HEK293 (cell line): ENCODE measurements around the gene AADAC.

ENCODE experiments used
- CTCF ChIA-PET: fragments of 350-600 bp; formaldehyde crosslinking; extraction: SDS; loops from one replicate; lab custom pipeline; 2021; ENCODE audit warnings: antibody characterized with exemption; lab: Yijun Ruan, JAX
- POLR2A ChIA-PET: fragments of 300-600 bp; formaldehyde crosslinking; extraction: SDS; loops from one replicate; lab custom pipeline; 2020; ENCODE audit warnings: antibody characterized with exemption, inconsistent platforms; lab: Yijun Ruan, JAX
- H3K27ac ChIP-seq: fragments of 200-500 bp; sonication (Bioruptor generic); 2 replicates; pipeline ENCODE4 v1.5.1; 2014; ENCODE audit warnings: low read depth, low read length, control low read depth, inconsistent platforms; ENCODE audit errors: extremely low read depth
- H3K36me3 ChIP-seq, 2 experiments: fragments of 200-500 bp in 1 of 2; sonication (Bioruptor generic) in 1 of 2; 1 replicate in 1 of 2; 2 replicates in 1 of 2; pipeline ENCODE4 v1.5.1; 2014 to 2017; ENCODE audit warnings: inconsistent platforms in 2 of 2, low read length in 2 of 2; ENCODE audit not compliant: control insufficient read depth in 2 of 2, insufficient read depth in 1 of 2
- H3K4me1 ChIP-seq: fragments of 200-500 bp; sonication (Bioruptor generic); 2 replicates; pipeline ENCODE4 v1.5.1; 2014; ENCODE audit warnings: mild to moderate bottlenecking, low read length, inconsistent platforms; ENCODE audit not compliant: control insufficient read depth, insufficient read depth
- H3K4me3 ChIP-seq: 2 replicates; pipeline ENCODE4 v1.5.1; 2011; ENCODE audit warnings: low read depth, mild to moderate bottlenecking, control low read depth, low read length, moderate library complexity
- H3K9me3 ChIP-seq: fragments of 200-500 bp; sonication (Bioruptor generic); 2 replicates; pipeline ENCODE4 v1.5.1; 2014; ENCODE audit warnings: low read depth, low read length, inconsistent platforms; ENCODE audit not compliant: control insufficient read depth, insufficient read depth
- HOXA7 ChIP-seq: sonication (generic); formaldehyde crosslinking; IDR thresholded peaks from 2 replicates; pipeline ENCODE4 v1.8.1; 2022; ENCODE audit warnings: missing genetic modification reagents, borderline replicate concordance
- KLF7 ChIP-seq: fragments of 450-650 bp; formaldehyde crosslinking; IDR thresholded peaks from 2 replicates; pipeline ENCODE4 v1.5.1; 2016; ENCODE audit warnings: missing biosample characterization, missing genetic modification characterization, borderline replicate concordance
- PBX3 ChIP-seq: sonication (generic); formaldehyde crosslinking; IDR thresholded peaks from 2 replicates; pipeline ENCODE4 v1.8.1; 2022; ENCODE audit warnings: mild to moderate bottlenecking, moderate library complexity, missing genetic modification reagents
- PRDM1 ChIP-seq: fragments of 450-650 bp; formaldehyde crosslinking; IDR thresholded peaks from 2 replicates; pipeline ENCODE4; 2016; ENCODE audit warnings: missing biosample characterization, missing genetic modification characterization
- PRDM6 ChIP-seq: fragments of 450-650 bp; formaldehyde crosslinking; IDR thresholded peaks from 2 replicates; pipeline ENCODE4 v1.5.1; 2017; ENCODE audit warnings: missing biosample characterization, missing genetic modification characterization
- SP2 ChIP-seq: fragments of 450-650 bp; formaldehyde crosslinking; IDR thresholded peaks from 2 replicates; pipeline ENCODE4 v1.5.1; 2016; ENCODE audit warnings: missing biosample characterization, missing genetic modification characterization
- ZBTB10 ChIP-seq: fragments of 450-650 bp; formaldehyde crosslinking; IDR thresholded peaks from 2 replicates; pipeline ENCODE4 v1.5.1; 2016; ENCODE audit warnings: missing biosample characterization, missing genetic modification characterization
- ZBTB17 ChIP-seq: fragments of 450-650 bp; formaldehyde crosslinking; IDR thresholded peaks from 2 replicates; pipeline ENCODE4 v1.5.1; 2016; ENCODE audit warnings: missing biosample characterization, missing genetic modification characterization
- ZNF2 ChIP-seq: fragments of 450-650 bp; formaldehyde crosslinking; IDR thresholded peaks from 2 replicates; pipeline ENCODE4 v1.5.1; 2016; ENCODE audit warnings: missing biosample characterization, missing genetic modification characterization
- ZNF473 ChIP-seq: fragments of 450-650 bp; formaldehyde crosslinking; IDR thresholded peaks from 2 replicates; pipeline ENCODE4 v1.5.1; 2017; ENCODE audit warnings: missing biosample characterization, missing genetic modification characterization
- ZNF488 ChIP-seq: fragments of 450-650 bp; formaldehyde crosslinking; IDR thresholded peaks from 2 replicates; pipeline ENCODE4 v1.5.1; 2016; ENCODE audit warnings: missing biosample characterization, missing genetic modification characterization
- ZNF514 ChIP-seq: fragments of 450-650 bp; formaldehyde crosslinking; IDR thresholded peaks from 2 replicates; pipeline ENCODE4 v1.5.1; 2016; ENCODE audit warnings: missing biosample characterization, missing genetic modification characterization
- ZNF529 ChIP-seq: fragments of 450-650 bp; formaldehyde crosslinking; IDR thresholded peaks from 2 replicates; pipeline ENCODE4 v1.5.1; 2017; ENCODE audit warnings: missing genetic modification characterization, missing biosample characterization; ENCODE audit not compliant: insufficient replicate concordance
- ZNF623 ChIP-seq: fragments of 450-650 bp; formaldehyde crosslinking; IDR thresholded peaks from 2 replicates; pipeline ENCODE4 v1.5.1; 2016; ENCODE audit warnings: missing biosample characterization, missing genetic modification characterization
- ZNF76 ChIP-seq: fragments of 450-650 bp; formaldehyde crosslinking; IDR thresholded peaks from 2 replicates; pipeline ENCODE4; 2016; ENCODE audit warnings: low read depth, missing biosample characterization, missing genetic modification characterization, borderline replicate concordance
- ZNF791 ChIP-seq: fragments of 450-650 bp; formaldehyde crosslinking; IDR thresholded peaks from 2 replicates; pipeline ENCODE4 v1.5.1; 2016; ENCODE audit warnings: missing biosample characterization, missing genetic modification characterization
- ZNF792 ChIP-seq: fragments of 450-650 bp; formaldehyde crosslinking; IDR thresholded peaks from 2 replicates; pipeline ENCODE4 v1.5.1; 2016; ENCODE audit warnings: missing biosample characterization, missing genetic modification characterization
- ZSCAN5A ChIP-seq: fragments of 450-650 bp; formaldehyde crosslinking; IDR thresholded peaks from 2 replicates; pipeline ENCODE4 v1.5.1; 2016; ENCODE audit warnings: missing biosample characterization, missing genetic modification characterization
- TF ChIP-seq, protein P1 (sequence below): fragments of 450-650 bp; formaldehyde crosslinking; IDR thresholded peaks from 2 replicates; pipeline ENCODE4 v1.5.1; 2016; ENCODE audit warnings: missing biosample characterization, missing genetic modification characterization
- TF ChIP-seq, protein P2 (sequence below): fragments of 450-650 bp; formaldehyde crosslinking; IDR thresholded peaks from 2 replicates; pipeline ENCODE4 v1.5.1; 2017; ENCODE audit warnings: missing biosample characterization, mild to moderate bottlenecking, missing genetic modification characterization, moderate library complexity
- TF ChIP-seq, protein P3 (sequence below): fragments of 450-650 bp; formaldehyde crosslinking; IDR thresholded peaks from 2 replicates; pipeline ENCODE4 v1.5.1; 2017; ENCODE audit warnings: missing biosample characterization, missing genetic modification characterization

AADAC gene

GRCh38 chr3:151768393-151768930 is 45.5 kb upstream of the AADAC start (continued):
- TF ChIP-seq ZNF76 (tag by site-specific recombination) (no peak), ZNF2 (tag by site-specific recombination) (no peak), ZNF623 (tag by site-specific recombination) (no peak)
- TF ChIP-seq, protein P1, sequence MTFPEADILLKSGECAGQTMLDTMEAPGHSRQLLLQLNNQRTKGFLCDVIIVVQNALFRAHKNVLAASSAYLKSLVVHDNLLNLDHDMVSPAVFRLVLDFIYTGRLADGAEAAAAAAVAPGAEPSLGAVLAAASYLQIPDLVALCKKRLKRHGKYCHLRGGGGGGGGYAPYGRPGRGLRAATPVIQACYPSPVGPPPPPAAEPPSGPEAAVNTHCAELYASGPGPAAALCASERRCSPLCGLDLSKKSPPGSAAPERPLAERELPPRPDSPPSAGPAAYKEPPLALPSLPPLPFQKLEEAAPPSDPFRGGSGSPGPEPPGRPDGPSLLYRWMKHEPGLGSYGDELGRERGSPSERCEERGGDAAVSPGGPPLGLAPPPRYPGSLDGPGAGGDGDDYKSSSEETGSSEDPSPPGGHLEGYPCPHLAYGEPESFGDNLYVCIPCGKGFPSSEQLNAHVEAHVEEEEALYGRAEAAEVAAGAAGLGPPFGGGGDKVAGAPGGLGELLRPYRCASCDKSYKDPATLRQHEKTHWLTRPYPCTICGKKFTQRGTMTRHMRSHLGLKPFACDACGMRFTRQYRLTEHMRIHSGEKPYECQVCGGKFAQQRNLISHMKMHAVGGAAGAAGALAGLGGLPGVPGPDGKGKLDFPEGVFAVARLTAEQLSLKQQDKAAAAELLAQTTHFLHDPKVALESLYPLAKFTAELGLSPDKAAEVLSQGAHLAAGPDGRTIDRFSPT (tag by site-specific recombination), result no peak

GRCh38 chr3:151769175-151769574 is 44.7 kb upstream of the AADAC start:
- ChIA-PET CTCF (no interaction called here), POLR2A (no interaction called here)
- Histone ChIP-seq H3K9me3 (no peaks in the 10 kb centered on the region), H3K27ac (no peak overlapping the region), H3K4me1 (no peaks in the 10 kb centered on the region), H3K36me3 (no peaks in the 10 kb centered on the region), H3K4me3 (no peak overlapping the region)
- no peak for TF ChIP-seq ZNF488 (tag by site-specific recombination)
- no peak for TF ChIP-seq PRDM1 (tag by site-specific recombination)
- no peak for TF ChIP-seq ZNF529 (tag by site-specific recombination)
- no peak for TF ChIP-seq KLF7
- no peak for TF ChIP-seq ZBTB10 (tag by site-specific recombination)
- no peak for TF ChIP-seq ZSCAN5A (tag by site-specific recombination)
- no peak for TF ChIP-seq ZNF791
- TF ChIP-seq ZNF514 (tag by site-specific recombination), result no peak

- Histone ChIP-seq H3K4me1 (no peaks in the 10 kb centered on the region), H3K27ac (no peak overlapping the region), H3K4me3 (no peak overlapping the region), H3K9me3 (no peaks in the 10 kb centered on the region), H3K36me3 (no peaks in the 10 kb centered on the region)
- TF ChIP-seq PRDM6 (tag by site-specific recombination), result no peak
- no peak for TF ChIP-seq PBX3
- TF ChIP-seq HOXA7 (CRISPR knock-in tag), result no peak
- TF ChIP-seq, protein P2, sequence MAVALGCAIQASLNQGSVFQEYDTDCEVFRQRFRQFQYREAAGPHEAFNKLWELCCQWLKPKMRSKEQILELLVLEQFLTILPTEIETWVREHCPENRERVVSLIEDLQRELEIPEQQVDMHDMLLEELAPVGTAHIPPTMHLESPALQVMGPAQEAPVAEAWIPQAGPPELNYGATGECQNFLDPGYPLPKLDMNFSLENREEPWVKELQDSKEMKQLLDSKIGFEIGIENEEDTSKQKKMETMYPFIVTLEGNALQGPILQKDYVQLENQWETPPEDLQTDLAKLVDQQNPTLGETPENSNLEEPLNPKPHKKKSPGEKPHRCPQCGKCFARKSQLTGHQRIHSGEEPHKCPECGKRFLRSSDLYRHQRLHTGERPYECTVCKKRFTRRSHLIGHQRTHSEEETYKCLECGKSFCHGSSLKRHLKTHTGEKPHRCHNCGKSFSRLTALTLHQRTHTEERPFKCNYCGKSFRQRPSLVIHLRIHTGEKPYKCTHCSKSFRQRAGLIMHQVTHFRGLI (tag by site-specific recombination), result no peak
- TF ChIP-seq ZNF792, result no peak
- TF ChIP-seq ZNF473 (tag by site-specific recombination), result no peak
- no peak for TF ChIP-seq PRDM1 (tag by site-specific recombination)
- no peak for TF ChIP-seq SP2 (tag by site-specific recombination)
- TF ChIP-seq ZBTB17 (tag by site-specific recombination), result no peak
- TF ChIP-seq, protein P3, sequence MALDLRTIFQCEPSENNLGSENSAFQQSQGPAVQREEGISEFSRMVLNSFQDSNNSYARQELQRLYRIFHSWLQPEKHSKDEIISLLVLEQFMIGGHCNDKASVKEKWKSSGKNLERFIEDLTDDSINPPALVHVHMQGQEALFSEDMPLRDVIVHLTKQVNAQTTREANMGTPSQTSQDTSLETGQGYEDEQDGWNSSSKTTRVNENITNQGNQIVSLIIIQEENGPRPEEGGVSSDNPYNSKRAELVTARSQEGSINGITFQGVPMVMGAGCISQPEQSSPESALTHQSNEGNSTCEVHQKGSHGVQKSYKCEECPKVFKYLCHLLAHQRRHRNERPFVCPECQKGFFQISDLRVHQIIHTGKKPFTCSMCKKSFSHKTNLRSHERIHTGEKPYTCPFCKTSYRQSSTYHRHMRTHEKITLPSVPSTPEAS (tag by site-specific recombination), result no peak
- ChIA-PET CTCF (no interaction called here), POLR2A (no interaction called here)
Observed at GRCh38 chr3:151770956-151771355, 43.0 kb upstream of the AADAC start.
